ENCODE results near the gene LUC7L3.
A peak's percentile ranks its signal among the peaks of the same experiment; 100 is the strongest.
"Not testable (repeated sequence)": the region's sequence is repeated elsewhere in the genome, so short reads cannot be mapped to it uniquely, and the experiment has no call there.

The LUC7L3 gene

DNA sequence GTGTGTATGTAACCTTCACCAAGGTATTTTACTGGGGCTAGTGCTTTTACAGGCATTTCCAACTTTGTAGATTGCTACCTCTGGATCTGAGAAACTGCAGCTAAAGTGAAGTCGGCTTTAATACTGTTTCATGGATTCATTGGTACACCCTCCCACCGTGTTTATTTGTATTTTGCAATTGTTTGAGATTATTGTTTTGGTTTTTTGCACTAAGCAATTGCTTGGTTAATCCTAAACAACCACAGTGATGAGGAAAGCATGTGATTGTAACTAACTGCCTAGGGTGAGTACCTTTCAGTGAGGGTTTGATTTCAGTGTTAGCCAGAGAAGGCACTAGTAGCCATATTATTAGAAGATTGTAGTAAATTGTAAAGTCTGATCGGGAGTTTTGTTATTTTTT is 3.3 kb downstream of the LUC7L3 start:
- Histone ChIP-seq H3K9me2 (replicated peaks; ENCODE audit: insufficient read depth, low read length) (no peaks in the 10 kb centered on the region), H3F3A (ENCODE audit: insufficient read depth, low read length) (peaks cover 14% of the 10 kb centered on the region), H3K79me2 (ENCODE audit: low read length) (peaks cover 84% of the 10 kb centered on the region), H3K9me3 (replicated peaks; ENCODE audit: insufficient read depth, low read length) (no peaks in the 10 kb centered on the region), H3K4me3 (ENCODE audit: low read length) (0 out of 2 replicates have a peak overlapping the region, but pooled peaks have one; percentile 7), H3K36me3 (replicated peaks; ENCODE audit: insufficient read depth, low read length) (no peaks in the 10 kb centered on the region; the same call in 1 of the 2 replicates), H3K27me3 (replicated peaks; ENCODE audit: insufficient read depth, low read length) (no peaks in the 10 kb centered on the region), H4K20me1 (ENCODE audit: insufficient read depth, low read length) (peaks cover 70% of the 10 kb centered on the region), H3K9ac (ENCODE audit: low read length) (no peak overlapping the region), H3K4me2 (ENCODE audit: low read depth, low read length) (peak overlapping the region; percentile 14; the same call in 1 of the 2 replicates), H3K27ac (ENCODE audit: low read length) (no peak overlapping the region), H3K4me1 (ENCODE audit: low read length) (peaks cover 16% of the 10 kb centered on the region), H2AFZ (ENCODE audit: low read length) (no peak overlapping the region)
- TF ChIP-seq CTCF (IDR thresholded peaks at IDR 0.05; ENCODE audit: low read length) (no peak), EZH2phosphoT487 (IDR thresholded peaks at IDR 0.05; ENCODE audit: low read length) (no peak), EZH2 (optimal IDR thresholded peaks at IDR 0.05; ENCODE audit: low read depth, low read length) (no peak)
- DNase-seq = no peak

DNA sequence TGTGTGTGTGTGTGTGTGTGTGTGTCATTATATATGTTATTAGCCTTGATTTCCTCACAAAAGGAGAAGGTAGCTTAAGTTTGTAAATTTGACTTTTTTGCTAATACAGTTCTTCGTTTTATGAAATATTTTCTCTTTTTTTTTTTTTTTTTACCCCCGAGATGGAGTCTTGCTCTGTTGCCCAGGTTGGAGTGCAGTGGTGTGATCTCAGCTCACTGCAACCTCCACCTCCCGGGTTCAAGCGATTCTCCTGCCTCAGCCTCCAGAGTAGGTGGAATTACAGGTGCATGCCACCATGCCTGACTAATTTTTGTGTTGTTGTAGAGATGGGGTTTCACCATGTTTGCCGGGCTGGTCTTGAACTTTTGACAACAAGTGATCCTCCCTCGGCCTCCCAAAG is 5.2 kb downstream of the LUC7L3 start:
- peaks cover 16% of the 10 kb centered on the region for H3K4me1 ChIP-seq (ENCODE audit: low read length)
- not testable (repeated sequence) for H2AFZ ChIP-seq (ENCODE audit: low read length); DNase-seq; H3K9ac ChIP-seq (ENCODE audit: low read length); H3K27ac ChIP-seq (ENCODE audit: low read length); H3K4me3 ChIP-seq (ENCODE audit: low read length); H3K9me2 ChIP-seq (replicated peaks; ENCODE audit: insufficient read depth, low read length); H3K36me3 ChIP-seq (replicated peaks; ENCODE audit: insufficient read depth, low read length); H3K4me2 ChIP-seq (ENCODE audit: low read depth, low read length); H3K9me3 ChIP-seq (replicated peaks; ENCODE audit: insufficient read depth, low read length); H3K27me3 ChIP-seq (replicated peaks; ENCODE audit: insufficient read depth, low read length)
- peaks cover 11% of the 10 kb centered on the region for H3F3A ChIP-seq (ENCODE audit: insufficient read depth, low read length)
- H3K79me2 ChIP-seq (ENCODE audit: low read length) = peaks cover 100% of the 10 kb centered on the region
- peaks cover 88% of the 10 kb centered on the region for H4K20me1 ChIP-seq (ENCODE audit: insufficient read depth, low read length)

GRCh38 chr17:50725769-50726655 is 6.6 kb downstream of the LUC7L3 start:
- TF ChIP-seq EZH2phosphoT487 (IDR thresholded peaks at IDR 0.05; ENCODE audit: low read length) (no peak), CTCF (IDR thresholded peaks at IDR 0.05; ENCODE audit: low read length) (no peak), EZH2 (optimal IDR thresholded peaks at IDR 0.05; ENCODE audit: low read depth, low read length) (no peak)
- H3K9ac ChIP-seq (ENCODE audit: low read length) = no peak overlapping the region
- H3F3A ChIP-seq (ENCODE audit: insufficient read depth, low read length) = peaks cover 5% of the 10 kb centered on the region; the same call in 1 of the 2 replicates
- H3K4me3 ChIP-seq (ENCODE audit: low read length) = no peak overlapping the region
- no peaks in the 10 kb centered on the region for H3K9me3 ChIP-seq (replicated peaks; ENCODE audit: insufficient read depth, low read length)
- no peak overlapping the region for H3K4me2 ChIP-seq (ENCODE audit: low read depth, low read length)
- H3K27ac ChIP-seq (ENCODE audit: low read length) = no peak overlapping the region
- H3K9me2 ChIP-seq (replicated peaks; ENCODE audit: insufficient read depth, low read length) = no peaks in the 10 kb centered on the region
- H3K36me3 ChIP-seq (replicated peaks; ENCODE audit: insufficient read depth, low read length) = no peaks in the 10 kb centered on the region; the same call in 1 of the 2 replicates
- peaks cover 16% of the 10 kb centered on the region for H3K4me1 ChIP-seq (ENCODE audit: low read length)
- H3K79me2 ChIP-seq (ENCODE audit: low read length) = peaks cover 100% of the 10 kb centered on the region
- DNase-seq = no peak
- H4K20me1 ChIP-seq (ENCODE audit: insufficient read depth, low read length) = peaks cover 96% of the 10 kb centered on the region
- H2AFZ ChIP-seq (ENCODE audit: low read length) = no peak overlapping the region
- no peaks in the 10 kb centered on the region for H3K27me3 ChIP-seq (replicated peaks; ENCODE audit: insufficient read depth, low read length)

GRCh38 chr17:50728112-50728429 is 8.7 kb downstream of the LUC7L3 start:
- Histone ChIP-seq H3K9me2 (replicated peaks; ENCODE audit: insufficient read depth, low read length) (no peaks in the 10 kb centered on the region), H3K4me2 (ENCODE audit: low read depth, low read length) (no peak overlapping the region), H3K4me3 (ENCODE audit: low read length) (no peak overlapping the region), H2AFZ (ENCODE audit: low read length) (no peak overlapping the region), H3K79me2 (ENCODE audit: low read length) (peaks cover 100% of the 10 kb centered on the region), H3K27ac (ENCODE audit: low read length) (no peak overlapping the region), H3K27me3 (replicated peaks; ENCODE audit: insufficient read depth, low read length) (no peaks in the 10 kb centered on the region), H3K9me3 (replicated peaks; ENCODE audit: insufficient read depth, low read length) (no peaks in the 10 kb centered on the region), H3K9ac (ENCODE audit: low read length) (no peak overlapping the region), H3K36me3 (replicated peaks; ENCODE audit: insufficient read depth, low read length) (no peaks in the 10 kb centered on the region; the same call in 1 of the 2 replicates), H4K20me1 (ENCODE audit: insufficient read depth, low read length) (peaks cover 95% of the 10 kb centered on the region), H3K4me1 (ENCODE audit: low read length) (peaks cover under 1% of the 10 kb centered on the region), H3F3A (ENCODE audit: insufficient read depth, low read length) (no peaks in the 10 kb centered on the region)
- TF ChIP-seq EZH2 (optimal IDR thresholded peaks at IDR 0.05; ENCODE audit: low read depth, low read length) (no peak), EZH2phosphoT487 (IDR thresholded peaks at IDR 0.05; ENCODE audit: low read length) (no peak), CTCF (IDR thresholded peaks at IDR 0.05; ENCODE audit: low read length) (no peak)
- DNase-seq = no peak

All from MM.1S (cell line).